Activated CD4-positive, alpha-beta T cell treated with anti-CD3 and anti-CD28 coated beads, Interleukin-2, amount 50 U/mL, for 48 hours (primary cell): ENCODE data around the gene TMEM63C.

Experiments
- DNase-seq, 2 experiments: peaks; one replicate each; pipeline ENCODE4 v3.0.0-alpha.2; 2020

TMEM63C gene

GRCh38 chr14:77224212-77224611, 42.6 kb downstream of the TMEM63C start:
- no peak for DNase-seq

- no peak for DNase-seq
Measured at GRCh38 chr14:77225254-77225653, 43.7 kb downstream of the TMEM63C start.

GRCh38 chr14:77225892-77226557, 44.4 kb downstream of the TMEM63C start:
- DNase-seq: no peak

DNA sequence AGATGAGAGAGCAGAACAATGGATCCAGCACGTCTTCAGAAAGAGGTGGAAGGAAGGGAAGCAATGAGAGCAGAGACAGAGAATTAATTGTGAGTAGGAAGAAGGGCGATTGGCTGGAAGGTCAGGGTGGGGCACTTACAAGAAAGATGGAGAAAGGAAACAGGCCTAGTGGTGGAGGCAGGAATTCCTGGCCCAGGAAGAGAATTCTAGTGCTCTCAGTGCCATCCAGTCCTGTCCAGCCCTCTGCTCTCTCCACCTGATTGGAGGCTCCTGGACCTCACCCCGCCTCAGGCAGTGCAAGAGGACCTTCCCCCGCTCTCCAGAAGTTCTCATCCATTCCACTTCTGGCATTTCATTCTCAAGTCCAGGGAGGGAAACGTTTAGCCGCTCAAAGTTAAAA, 46.5 kb downstream of the TMEM63C start:
- DNase-seq: no peak

GRCh38 chr14:77230914-77231313, 49.3 kb downstream of the TMEM63C start:
- no peak for DNase-seq

- no peak for DNase-seq
Measured at GRCh38 chr14:77231721-77232120, 50.1 kb downstream of the TMEM63C start.

GRCh38 chr14:77236814-77237213, 55.2 kb downstream of the TMEM63C start:
- DNase-seq: no peak

GRCh38 chr14:77238356-77238755, 56.8 kb downstream of the TMEM63C start:
- DNase-seq: no peak

GRCh38 chr14:77238996-77239395, 57.4 kb downstream of the TMEM63C start:
- DNase-seq: no peak

DNA sequence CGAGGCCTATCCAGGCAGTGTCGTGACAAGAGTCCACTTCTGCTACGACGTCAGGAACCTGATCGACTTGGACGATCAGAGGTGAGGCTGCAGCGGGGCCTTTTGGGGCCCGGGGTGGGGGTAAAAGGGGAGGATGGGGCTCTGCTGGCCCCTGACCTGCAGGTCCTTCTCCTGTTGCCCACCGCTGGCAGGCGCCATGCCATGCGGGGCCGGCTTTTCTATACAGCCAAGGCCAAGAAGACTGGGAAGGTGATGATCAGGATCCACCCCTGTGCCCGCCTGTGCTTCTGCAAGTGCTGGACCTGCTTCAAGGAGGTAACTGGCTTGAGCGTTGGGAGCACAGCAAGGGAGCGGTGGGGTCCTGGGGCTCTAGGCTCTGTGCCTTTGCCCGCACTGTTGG, 57.8 kb downstream of the TMEM63C start:
- no peak for DNase-seq

GRCh38 chr14:77240336-77240915, 58.8 kb downstream of the TMEM63C start:
- no peak for DNase-seq

DNA sequence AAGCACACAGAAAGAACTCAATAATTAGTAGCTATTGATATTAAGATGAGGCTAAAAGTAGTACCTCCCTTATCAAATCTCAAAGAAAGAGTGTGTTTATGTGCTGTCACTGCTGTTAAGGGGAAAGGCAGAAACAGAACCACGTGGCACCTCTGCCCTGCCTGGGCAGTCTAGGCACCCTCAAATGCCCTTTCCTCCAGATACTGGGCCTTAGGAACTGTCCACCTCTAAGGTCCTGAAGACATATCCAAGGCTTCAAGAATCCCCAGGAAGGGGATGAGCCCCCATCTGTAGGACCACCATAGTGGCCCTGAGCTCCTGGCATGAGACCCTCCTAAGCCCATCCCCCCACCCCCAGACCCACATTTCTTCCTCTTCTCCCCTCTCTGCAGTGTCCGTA, 60.4 kb downstream of the TMEM63C start:
- no peak for DNase-seq

GRCh38 chr14:77242752-77243151, 61.2 kb downstream of the TMEM63C start:
- no peak for DNase-seq

DNA sequence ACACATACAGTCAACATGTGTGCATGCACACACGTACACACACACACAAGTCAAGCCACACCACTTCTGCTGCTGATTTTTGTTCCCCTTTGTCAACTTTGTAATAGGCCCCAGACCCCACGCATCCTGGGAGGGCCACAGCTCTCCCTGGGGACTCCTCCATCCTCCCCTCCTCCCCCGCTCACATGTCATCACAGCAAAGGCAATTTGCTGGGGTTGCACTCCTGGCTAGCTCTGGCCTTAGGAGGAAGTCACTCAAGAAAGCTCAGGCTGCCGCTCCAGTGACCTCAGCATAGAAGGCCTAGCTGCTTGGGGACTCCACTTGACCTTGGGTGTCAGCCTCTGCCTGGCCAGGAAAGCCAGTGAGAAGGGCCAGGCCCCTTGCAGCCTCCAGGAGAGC, 62.3 kb downstream of the TMEM63C start:
- no peak for DNase-seq

DNA sequence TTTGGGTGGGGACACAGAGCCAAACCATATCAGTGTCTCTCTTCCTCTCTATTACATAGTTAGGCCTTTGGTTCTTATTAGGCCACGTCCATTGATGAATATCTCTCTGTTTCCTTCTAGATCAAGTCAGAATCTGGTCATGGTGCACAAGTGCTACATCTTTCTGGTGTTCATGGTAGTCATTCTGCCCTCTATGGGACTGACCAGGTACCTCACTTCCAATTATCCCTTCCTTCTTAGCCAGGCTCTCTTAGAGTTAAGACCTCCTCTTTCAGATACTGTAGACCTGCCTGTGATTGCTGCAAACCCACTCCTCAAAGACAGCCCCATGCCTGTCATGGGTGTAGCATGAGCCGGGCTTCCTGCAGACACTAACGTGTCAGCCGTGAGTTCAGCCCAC, 64.2 kb downstream of the TMEM63C start:
- no peak for DNase-seq

DNA sequence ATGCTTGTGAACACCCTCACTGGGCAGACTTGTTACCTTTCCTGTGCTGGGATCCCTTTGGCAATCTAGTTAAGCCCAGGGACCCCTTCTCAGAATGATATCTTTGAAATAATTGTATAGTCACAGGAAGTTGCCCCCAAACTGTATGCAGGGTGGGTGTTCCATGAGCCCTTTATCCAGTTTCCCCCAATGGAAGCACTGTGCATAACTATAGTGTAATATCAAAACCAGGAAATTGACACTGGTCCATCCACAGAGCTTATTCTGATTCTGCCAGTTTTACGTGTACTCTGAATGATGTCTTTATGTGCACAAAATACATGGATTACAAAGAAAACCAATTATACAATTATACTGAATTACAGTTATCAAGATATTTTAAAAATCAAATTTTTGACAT, 65.2 kb downstream of the TMEM63C start:
- no peak for DNase-seq

GRCh38 chr14:77248666-77249065, 67.1 kb downstream of the TMEM63C start:
- no peak for DNase-seq

DNA sequence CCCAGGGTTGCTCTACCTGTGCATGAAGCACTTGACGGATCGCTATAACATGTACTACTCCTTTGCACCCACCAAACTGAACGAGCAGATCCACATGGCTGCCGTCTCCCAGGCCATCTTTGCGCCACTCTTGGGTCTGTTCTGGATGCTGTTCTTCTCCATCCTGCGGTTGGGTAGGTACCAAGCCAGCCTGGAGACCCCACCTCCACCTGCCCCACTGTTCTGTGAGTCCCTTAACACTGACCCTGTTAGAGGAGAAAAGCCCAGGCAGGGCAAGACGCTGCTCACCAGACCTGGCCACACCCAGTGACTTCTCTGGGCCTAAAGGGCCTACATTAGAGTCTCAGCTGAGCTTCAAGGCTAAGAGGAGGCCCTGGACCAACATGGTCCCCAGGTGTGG, 67.7 kb downstream of the TMEM63C start:
- no peak for DNase-seq

DNA sequence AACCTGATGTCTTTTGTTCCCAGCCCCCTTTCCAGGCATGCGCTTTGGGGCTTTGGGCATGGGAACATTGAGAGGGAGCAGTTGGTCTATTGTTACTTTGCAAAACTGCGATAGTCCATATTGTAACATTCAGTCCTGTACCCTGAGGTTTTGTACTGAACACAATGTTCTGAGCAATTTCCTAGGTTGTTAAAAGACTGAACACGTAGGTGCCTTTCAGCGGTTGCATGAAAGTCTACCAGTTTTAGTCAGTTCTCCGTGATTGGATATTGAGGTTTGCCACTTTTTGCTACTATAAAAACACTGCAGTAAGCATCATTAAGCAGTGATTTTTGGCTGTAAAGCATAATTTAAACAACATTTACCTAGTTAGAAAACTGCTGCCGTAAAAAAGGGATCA, 69.3 kb downstream of the TMEM63C start:
- no peak for DNase-seq

DNA sequence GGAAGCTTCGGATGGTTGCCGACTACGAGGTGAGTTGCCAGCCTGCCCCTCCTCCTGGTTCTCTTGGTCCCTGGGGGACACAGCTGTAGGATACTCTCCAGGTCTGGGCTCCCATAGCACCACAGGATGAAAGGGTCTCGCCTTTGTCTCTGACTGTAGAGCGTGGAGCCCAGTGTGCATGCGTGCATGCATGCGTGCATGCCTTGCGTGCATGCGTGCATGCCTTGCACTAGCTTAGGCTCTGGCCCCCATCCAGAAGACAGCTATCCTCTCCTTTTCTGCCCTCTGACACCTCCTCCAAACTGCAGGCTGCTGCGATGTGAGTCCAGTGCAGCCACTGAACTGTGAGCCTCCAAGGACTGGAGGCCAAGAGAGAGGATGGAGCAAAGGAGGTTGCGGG, 70.3 kb downstream of the TMEM63C start:
- no peak for DNase-seq

DNA sequence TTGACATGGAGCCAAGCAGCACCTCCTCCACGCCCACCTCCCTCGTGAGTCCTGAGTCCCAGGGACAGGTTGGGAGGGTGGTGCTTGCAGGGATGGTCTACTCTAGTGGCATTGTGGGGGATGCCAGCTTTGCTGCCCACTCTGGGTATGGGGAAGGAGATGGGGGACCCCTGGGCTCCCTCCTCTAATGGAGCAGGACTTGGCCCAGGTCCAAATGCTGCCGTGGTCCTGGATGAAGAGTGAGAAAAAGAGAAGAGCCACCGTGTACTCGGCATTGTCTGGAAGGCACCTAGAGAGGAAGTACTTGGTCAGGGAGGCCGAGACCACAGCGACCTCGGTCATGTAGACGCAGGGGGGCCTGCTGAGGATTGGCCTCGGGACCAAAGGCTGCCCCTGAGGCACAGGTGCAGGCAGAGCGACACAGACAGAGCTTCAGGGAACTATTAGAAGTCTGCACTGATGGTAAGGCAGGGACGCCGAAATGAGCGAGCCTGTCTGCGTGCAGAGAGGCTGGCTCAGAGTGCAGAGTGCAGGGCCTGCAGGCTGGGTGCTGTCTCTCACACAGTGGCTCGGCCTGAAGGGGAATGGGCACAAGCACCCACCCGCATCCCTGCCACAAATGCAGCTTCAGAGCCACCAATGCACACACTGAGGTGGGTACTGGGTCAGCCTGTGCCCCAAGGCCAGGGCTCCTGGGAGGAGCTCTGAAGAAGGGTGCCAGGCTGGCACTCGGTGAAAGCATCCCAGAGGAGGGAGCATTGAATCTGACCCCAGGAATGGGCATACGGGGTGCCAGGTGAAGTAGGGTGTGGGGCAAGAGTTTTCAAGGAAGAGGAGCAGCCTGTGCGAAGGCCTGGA, 72.0 kb downstream of the TMEM63C start:
- no peak for DNase-seq

- no peak for DNase-seq
Measured at GRCh38 chr14:77256694-77257093, 75.1 kb downstream of the TMEM63C start.

DNA sequence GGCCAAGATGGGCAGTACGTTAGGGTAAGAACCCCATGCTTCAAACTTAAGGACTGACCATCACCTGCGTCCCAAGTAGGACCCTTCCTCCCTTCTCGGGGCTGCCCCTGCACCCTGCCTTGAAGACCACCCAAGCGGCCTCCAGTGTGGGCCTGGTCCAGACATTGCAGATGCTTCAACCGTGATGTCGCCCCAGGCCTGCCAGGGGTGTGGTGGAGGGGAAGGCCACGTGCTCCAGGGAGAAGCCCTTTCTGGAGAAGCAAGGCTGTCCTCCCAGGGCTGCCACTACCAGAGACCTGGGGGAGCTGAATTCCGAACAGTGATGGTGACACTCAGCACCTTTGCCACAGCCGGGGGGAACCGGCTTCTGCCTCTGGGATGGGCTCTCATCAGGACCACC, 76.1 kb downstream of the TMEM63C start:
- DNase-seq: no peak

DNA sequence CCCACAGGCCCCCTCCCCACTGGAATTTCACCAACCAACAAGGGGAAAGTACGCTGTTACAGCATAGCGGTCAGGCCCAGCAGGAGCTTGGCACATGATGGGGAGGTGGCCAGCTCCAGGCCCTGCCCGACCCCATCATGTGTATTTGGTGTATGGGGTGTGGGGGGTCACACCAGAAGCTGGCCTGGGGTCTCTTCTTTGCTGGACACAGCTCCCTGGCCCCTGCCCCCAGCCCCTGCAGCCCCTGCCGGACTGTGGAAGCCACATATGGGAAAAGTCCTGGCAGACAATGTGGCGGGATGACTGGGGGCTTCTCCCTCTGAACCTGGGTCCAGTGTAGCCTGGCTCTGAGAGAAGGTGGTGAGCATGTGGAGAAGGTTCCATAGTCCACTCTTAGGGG, 77.0 kb downstream of the TMEM63C start:
- DNase-seq: no peak
